Daoy (cell line): ENCODE data around the gene TRIP13. TPM values are rescaled to one million over a fixed set of nuclear protein-coding genes. Genes with fewer than 3 reads are reported as not detected.
"Not testable (repeated sequence)": the region's sequence is repeated elsewhere in the genome, so short reads cannot be mapped to it uniquely, and the experiment has no call there.

Experiments
- DNase-seq: peaks from one replicate; pipeline ENCODE4 v3.0.0-alpha.2; 2015; ENCODE audit warnings: low read depth
- total RNA-seq: library from RNA; depleted of rRNA; stranded (reverse); fragments of >200 nt; shearing (Covaris generic); gene quantifications from 2 replicates; pipeline ENCODE4 v1.2.3, GENCODE V29; 2014

The TRIP13 gene
- total RNA-seq, 1 experiment from 2014 or later: 88.9 TPM

DNA sequence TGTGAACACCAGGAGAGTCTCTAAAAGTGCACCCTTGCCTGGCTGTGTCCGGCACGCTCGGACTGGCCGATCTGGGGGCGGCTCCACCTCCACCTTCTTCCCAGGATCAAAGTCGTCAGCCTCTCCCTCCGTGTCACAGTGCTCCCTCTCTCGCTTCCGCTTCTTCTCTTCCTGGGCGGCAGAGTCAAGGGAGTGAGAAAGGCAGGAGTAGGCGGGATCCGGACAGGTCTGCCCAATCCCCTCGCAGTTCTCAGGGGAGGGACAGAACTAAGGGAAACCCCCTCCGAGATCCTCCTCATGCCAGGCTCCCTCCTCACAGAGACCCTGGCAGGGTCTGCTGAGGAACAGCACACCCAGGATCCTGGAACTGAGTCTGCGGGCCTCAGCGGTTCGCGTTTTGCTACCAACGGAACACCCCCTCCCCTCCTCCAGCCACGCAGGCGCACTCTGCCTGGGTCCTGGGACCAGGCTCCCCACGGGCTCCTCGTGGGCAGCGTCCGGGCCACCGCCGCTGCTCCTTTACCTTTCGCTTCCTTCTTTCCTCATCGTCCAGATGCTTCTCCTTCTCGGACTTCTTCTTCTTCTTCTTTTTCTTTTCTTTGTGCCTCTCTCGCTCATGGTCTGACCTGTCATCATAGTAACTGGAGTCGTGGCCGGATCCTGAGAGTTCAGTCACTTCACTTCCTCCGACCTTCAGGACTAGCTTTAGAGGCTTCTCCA lies 1.4 kb upstream of the TRIP13 start:
- no peak for DNase-seq

- peak; percentile 18 for DNase-seq
Measured at GRCh38 chr5:891837-892393, 769 bp upstream of the TRIP13 start.

- no peak for DNase-seq
Measured at GRCh38 chr5:893137-893506, 438 bp downstream of the TRIP13 start.

DNA sequence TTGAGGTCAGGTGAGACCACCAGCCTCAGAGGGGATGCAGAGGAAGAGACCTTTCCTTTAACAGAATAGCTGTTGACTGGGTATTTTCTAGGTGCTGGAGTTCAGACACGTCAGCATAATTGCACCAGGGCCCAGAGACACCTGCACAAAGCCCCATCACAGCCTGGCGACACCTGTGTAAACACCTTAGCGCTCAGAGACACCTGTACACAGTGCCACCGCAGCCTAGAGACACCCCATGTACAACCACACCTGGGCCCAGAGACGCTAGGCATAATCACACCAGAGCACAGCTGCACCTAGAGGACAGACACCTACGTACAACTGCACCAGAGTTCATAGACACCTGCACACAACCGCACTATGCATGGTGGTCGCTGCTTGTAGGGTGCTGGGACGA lies 1.0 kb downstream of the TRIP13 start:
- DNase-seq: no peak

DNA sequence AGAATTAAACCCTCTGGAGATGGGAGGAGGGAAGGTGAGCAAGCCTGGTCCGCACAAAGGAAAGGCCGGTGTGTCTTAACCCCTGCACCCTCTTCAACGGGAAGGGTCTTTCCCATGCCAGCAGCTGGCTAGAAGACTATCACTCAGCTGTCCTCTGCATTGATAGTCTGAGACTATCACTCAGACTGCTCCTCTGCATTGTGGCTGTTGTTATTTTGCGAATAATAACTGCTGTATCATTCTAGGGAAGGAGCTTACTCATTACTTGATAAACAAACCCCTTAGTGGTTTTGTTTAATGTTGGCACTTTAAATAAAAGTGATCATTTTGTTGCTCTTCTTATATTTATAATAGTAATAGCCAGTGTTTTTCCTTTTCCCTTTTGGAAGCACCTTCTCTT lies 8.1 kb downstream of the TRIP13 start:
- no peak for DNase-seq

DNA sequence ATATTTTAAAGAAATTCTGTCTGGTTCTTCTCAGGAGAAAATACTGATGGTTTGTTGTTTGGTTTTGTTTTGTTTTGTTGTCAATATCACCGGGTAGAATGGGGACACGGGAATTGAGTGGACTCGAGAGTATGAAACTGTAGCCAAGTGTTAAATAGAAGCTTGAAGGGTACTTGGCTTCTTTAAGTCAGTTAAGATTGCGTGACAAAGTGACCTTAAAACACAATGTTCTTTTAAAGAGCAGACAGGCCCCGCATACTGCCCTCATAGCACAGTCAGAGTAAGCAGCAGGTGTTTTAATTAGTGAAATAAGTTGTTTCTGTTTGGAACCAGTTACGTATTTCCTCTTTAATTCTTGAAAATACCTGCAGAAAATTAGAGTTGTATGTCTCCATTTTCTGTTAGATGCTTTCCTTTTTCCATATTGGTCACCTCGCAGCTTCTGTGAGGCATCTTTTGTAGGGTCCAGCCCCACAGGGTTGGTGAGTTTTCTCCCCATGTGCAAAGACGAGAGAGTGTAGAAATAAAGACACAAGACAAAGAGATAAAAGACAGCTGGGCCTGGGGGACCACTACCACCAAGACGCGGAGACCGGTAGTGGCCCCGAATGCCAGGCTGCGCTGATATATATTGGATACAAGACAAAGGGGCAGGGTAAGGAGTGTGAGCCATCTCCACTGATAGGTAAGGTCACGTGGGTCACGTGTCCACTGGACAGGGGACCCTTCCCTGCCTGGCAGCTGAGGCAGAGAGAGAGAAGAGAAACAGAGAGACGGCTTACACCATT lies 9.6 kb downstream of the TRIP13 start:
- DNase-seq: no peak

DNA sequence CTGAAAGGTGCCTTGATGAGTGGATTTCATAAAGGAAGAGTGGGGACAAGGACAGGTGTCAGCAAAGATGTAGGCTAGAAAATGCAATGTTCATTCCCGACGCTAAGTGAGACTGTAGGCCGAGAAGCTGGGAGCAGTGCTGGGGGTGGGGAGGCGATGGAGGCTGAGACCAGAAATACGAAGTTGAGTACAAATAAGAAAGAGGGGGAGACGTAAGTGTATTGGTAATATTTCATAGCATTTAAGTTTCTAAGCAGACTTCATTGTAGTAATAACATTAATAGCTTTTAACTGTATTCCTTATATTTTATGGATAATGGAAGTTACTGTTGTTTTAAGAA lies 11.0 kb downstream of the TRIP13 start:
- DNase-seq: no peak

- DNase-seq: no peak
Measured at GRCh38 chr5:905139-905642, 12.5 kb downstream of the TRIP13 start.

- DNase-seq: no peak
Measured at GRCh38 chr5:907366-907910, 14.8 kb downstream of the TRIP13 start.

GRCh38 chr5:908172-908571 lies 15.5 kb downstream of the TRIP13 start:
- no peak for DNase-seq

DNA sequence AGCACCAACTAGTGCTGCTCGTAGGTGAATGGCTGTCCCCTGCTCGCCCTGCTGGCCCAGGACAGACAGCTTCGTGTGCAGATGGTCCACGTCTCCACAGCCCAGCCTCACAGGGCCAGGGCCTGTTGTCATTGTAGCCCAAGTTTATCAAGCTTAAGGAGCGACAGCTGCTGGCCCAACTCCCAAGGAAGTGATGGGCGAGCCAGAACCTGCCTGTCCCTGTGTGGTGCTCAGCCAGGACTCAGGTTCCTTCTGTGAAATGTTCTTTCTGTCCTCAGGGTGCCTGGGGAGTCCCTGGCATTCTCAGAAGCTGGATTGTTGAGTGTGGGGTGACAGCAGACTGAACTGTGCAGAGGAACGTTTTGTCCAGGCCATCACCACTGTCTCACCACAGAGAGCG lies 16.4 kb downstream of the TRIP13 start:
- DNase-seq: no peak

GRCh38 chr5:909994-910768 lies 17.5 kb downstream of the TRIP13 start:
- no peak for DNase-seq

GRCh38 chr5:910769-911160 lies 18.1 kb downstream of the TRIP13 start:
- no peak for DNase-seq

GRCh38 chr5:911601-912000 lies 18.9 kb downstream of the TRIP13 start:
- DNase-seq: peak; percentile 90

DNA sequence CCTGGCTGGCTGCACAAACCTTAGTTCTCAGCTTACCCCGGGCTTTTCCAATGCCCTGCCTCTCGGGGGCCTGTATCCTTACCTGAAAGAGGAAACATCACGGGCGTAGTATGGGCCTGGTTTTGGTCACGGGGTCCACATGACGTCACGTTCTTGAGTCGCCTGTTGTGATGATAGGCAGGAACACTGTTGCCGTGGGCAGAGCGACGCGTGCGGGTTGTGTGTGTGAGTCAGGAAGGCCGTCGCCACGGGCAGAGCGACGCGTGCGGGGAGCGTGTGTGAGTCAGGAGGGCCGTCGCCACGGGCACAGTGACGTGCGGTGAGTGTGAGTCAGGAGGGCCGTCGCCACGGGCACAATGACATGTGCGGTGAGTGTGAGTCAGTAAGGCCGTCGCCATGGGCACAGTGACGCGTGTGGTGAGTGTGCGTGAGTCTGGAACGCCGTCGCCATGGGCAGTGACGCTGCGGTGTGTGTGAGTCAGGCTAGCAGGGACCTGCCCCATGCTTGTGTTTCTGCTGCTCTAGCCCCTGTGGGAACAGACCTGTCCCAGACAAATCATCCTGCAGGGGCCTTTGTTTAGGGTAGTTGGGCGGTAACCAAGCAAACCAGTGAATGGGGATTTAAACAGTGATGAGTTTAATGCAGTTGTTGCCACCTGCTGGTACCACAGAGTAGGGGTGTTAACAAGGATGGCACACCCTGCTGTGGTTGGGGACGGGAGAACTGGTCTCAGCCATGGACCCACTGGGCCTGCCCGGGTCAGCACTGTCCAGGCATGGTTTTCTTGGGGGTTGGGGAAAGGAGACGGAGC lies 19.8 kb downstream of the TRIP13 start:
- DNase-seq: peak; percentile 100

GRCh38 chr5:914174-914573 lies 21.5 kb downstream of the TRIP13 start:
- DNase-seq: no peak

GRCh38 chr5:914612-915011 lies 21.9 kb downstream of the TRIP13 start:
- no peak for DNase-seq

GRCh38 chr5:915346-915745 lies 22.7 kb downstream of the TRIP13 start:
- DNase-seq: not testable (repeated sequence)

GRCh38 chr5:915946-916345 lies 23.3 kb downstream of the TRIP13 start:
- DNase-seq: no peak

- DNase-seq: no peak
Measured at GRCh38 chr5:916441-917293, 24.0 kb downstream of the TRIP13 start.
